Natural killer cell (primary cell): ENCODE data around the gene XIAP. TPM values are rescaled to one million over a fixed set of nuclear protein-coding genes. Genes with fewer than 3 reads are reported as not detected.
"Not testable (repeated sequence)": the region's sequence is repeated elsewhere in the genome, so short reads cannot be mapped to it uniquely, and the experiment has no call there.

Source experiments
- ATAC-seq, 3 donors: fragments of 150-1000 bp in 2 of 3; fragments of 200-7000 bp in 1 of 3; cut with Tn5 transposase; 1 replicate in 1 of 3; 2 replicates in 2 of 3; pipeline ENCODE4 v1.10.0; 2021; ENCODE audit warnings: mild to moderate bottlenecking in 2 of 3, moderate library complexity in 2 of 3
- DNase-seq, 2 donors: peaks; one replicate each; pipeline versions ENCODE4 v3.0.0 to v3.0.0-alpha.2; 2013 to 2021; ENCODE audit warnings: mixed read lengths in 1 of 2
- H3K27ac ChIP-seq: one replicate; pipeline ENCODE4 v1.5.1; 2013; ENCODE audit warnings: mild to moderate bottlenecking, low read length
- H3K27me3 ChIP-seq: one replicate; pipeline ENCODE4 v1.6.1; 2013; ENCODE audit warnings: low read length; ENCODE audit not compliant: control insufficient read depth, insufficient read depth
- H3K36me3 ChIP-seq: one replicate; pipeline ENCODE4 v1.6.1; 2013; ENCODE audit warnings: low read length; ENCODE audit not compliant: control insufficient read depth, insufficient read depth
- H3K4me1 ChIP-seq: one replicate; pipeline ENCODE4 v1.6.1; 2013; ENCODE audit warnings: low read length; ENCODE audit not compliant: control insufficient read depth, insufficient read depth
- H3K4me3 ChIP-seq: one replicate; pipeline ENCODE4 v1.5.1; 2013; ENCODE audit warnings: low read length
- H3K9me3 ChIP-seq: one replicate; pipeline ENCODE4 v1.6.1; 2013; ENCODE audit warnings: low read length; ENCODE audit not compliant: control insufficient read depth, insufficient read depth
- H3K27ac Mint-ChIP-seq, 2 donors: one replicate each; pipeline ENCODE4 v1.8.0; 2022; ENCODE audit warnings: mild to moderate bottlenecking in 2 of 2, mixed read lengths in 2 of 2, moderate library complexity in 1 of 2
- H3K27me3 Mint-ChIP-seq, 2 donors: one replicate each; pipeline ENCODE4 v1.8.0; 2022; ENCODE audit warnings: low read depth in 2 of 2, mixed read lengths in 2 of 2
- H3K36me3 Mint-ChIP-seq: one replicate; pipeline ENCODE4 v1.8.0; 2022; ENCODE audit warnings: mixed read lengths
- H3K4me1 Mint-ChIP-seq, 2 donors: one replicate each; pipeline ENCODE4 v1.8.0; 2022; ENCODE audit warnings: mixed read lengths in 2 of 2
- H3K4me3 Mint-ChIP-seq: one replicate; pipeline ENCODE4 v1.8.0; 2022; ENCODE audit warnings: mild to moderate bottlenecking, moderate library complexity, mixed read lengths
- H3K9me3 Mint-ChIP-seq, 2 donors: one replicate each; pipeline ENCODE4 v1.8.0; 2022; ENCODE audit warnings: mixed read lengths in 2 of 2
- CTCF ChIP-seq: fragments of 200-600 bp; IDR thresholded peaks from one replicate; pipeline ENCODE4 v1.8.0; 2022; ENCODE audit warnings: antibody characterized with exemption
- WGBS: methylation state at CpG from one replicate; pipeline ENCODE4 v1.1.7; 2013; ENCODE audit warnings: missing lambda C conversion rate; ENCODE audit not compliant: insufficient coverage; 5-methylcytosine and 5-hydroxymethylcytosine counted together
- intact Hi-C: fragments of 100-400 bp; cut with micrococcal nuclease; formaldehyde crosslinking; loops from one replicate; pipeline ENCODE4 v1.14.2; 2022
- total RNA-seq, 4 donors: library from RNA; stranded (reverse); fragments of 120-200 nt in 1 of 4; gene quantifications; one replicate each; pipeline versions ENCODE4 v1.2.3 to v1.2.4, GENCODE V29; 2013 to 2022

The XIAP gene
- total RNA-seq = 10 to 100 TPM; 32.2 to 44.9 (median 40.2) TPM
- total RNA-seq (2013) = 69.9 TPM

- H3K36me3 ChIP-seq = no peaks in the 10 kb centered on the region
- peak within 1 kb of the TSS; percentile 99 for H3K27ac ChIP-seq
- ATAC-seq (peak; percentile 83 to 95 (median 89)), DNase-seq (peak; percentile 72 to 76)
- Mint-ChIP-seq H3K9me3 (no peaks in the 10 kb centered on the region), H3K36me3 (no peaks in the 10 kb centered on the region), H3K27ac (peak within 1 kb of the TSS; percentile 95), H3K27me3 (no peaks in the 10 kb centered on the region), H3K4me1 (peaks cover 23 to 25% of the 10 kb centered on the region in 2 donors), H3K4me3 (peak within 1 kb of the TSS; percentile 93)
- no peaks in the 10 kb centered on the region for H3K9me3 ChIP-seq
- H3K4me1 ChIP-seq = peaks cover 13% of the 10 kb centered on the region
- under 1% methylated on average over 57 of the region's 62 CpGs for WGBS
- H3K27me3 ChIP-seq = no peaks in the 10 kb centered on the region
- peak within 1 kb of the TSS; percentile 98 for H3K4me3 ChIP-seq
- TF ChIP-seq CTCF = no peak
- intact Hi-C loops = loop anchor here (1.0 to 2.0 kb wide), 2 partner anchors 19 to 100 kb away; no protein-coding TSS in a partner anchor
Measured at GRCh38 chrX:123859846-123860838, at the start of gene XIAP. XIAP (plus strand) TSS chrX:123860053; CDS start chrX:123885663, 25,610 bp downstream.

- no peaks in the 10 kb centered on the region for H3K27me3 ChIP-seq
- no peak for TF ChIP-seq CTCF
- no peaks in the 10 kb centered on the region for H3K36me3 ChIP-seq
- no peak overlapping the region for H3K27ac ChIP-seq
- Mint-ChIP-seq H3K27me3 (no peaks in the 10 kb centered on the region), H3K9me3 (no peaks in the 10 kb centered on the region), H3K36me3 (no peaks in the 10 kb centered on the region), H3K4me3 (no peak overlapping the region), H3K27ac (no peak overlapping the region), H3K4me1 (no peaks in the 10 kb centered on the region)
- H3K4me1 ChIP-seq = no peaks in the 10 kb centered on the region
- H3K4me3 ChIP-seq = no peak overlapping the region
- 100% methylated on average over 1 of the region's 2 CpGs for WGBS
- ATAC-seq = no peak
- intact Hi-C loops = no loop called here
- no peaks in the 10 kb centered on the region for H3K9me3 ChIP-seq
- no peak for DNase-seq
Measured at GRCh38 chrX:123814343-123814742, 45.5 kb upstream of the XIAP start.

GRCh38 chrX:123814934-123815394 lies 44.9 kb upstream of the XIAP start:
- H3K36me3 ChIP-seq, H3K4me3 ChIP-seq, H3K27ac ChIP-seq, DNase-seq, H3K36me3 Mint-ChIP-seq, H3K4me1 Mint-ChIP-seq, H3K4me3 Mint-ChIP-seq, H3K27me3 ChIP-seq, H3K9me3 Mint-ChIP-seq, H3K9me3 ChIP-seq, ATAC-seq, H3K27ac Mint-ChIP-seq, H3K27me3 Mint-ChIP-seq, intact Hi-C loops, H3K4me1 ChIP-seq: not testable (repeated sequence)
- 85% methylated on average over 8 of the region's 12 CpGs for WGBS

- Mint-ChIP-seq H3K27ac (no peak overlapping the region), H3K4me1 (no peaks in the 10 kb centered on the region), H3K9me3 (no peaks in the 10 kb centered on the region), H3K36me3 (no peaks in the 10 kb centered on the region), H3K4me3 (no peak overlapping the region), H3K27me3 (no peaks in the 10 kb centered on the region)
- ATAC-seq (no peak), DNase-seq (no peak)
- Histone ChIP-seq H3K27ac (no peak overlapping the region), H3K36me3 (no peaks in the 10 kb centered on the region), H3K9me3 (no peaks in the 10 kb centered on the region), H3K27me3 (no peaks in the 10 kb centered on the region), H3K4me1 (no peaks in the 10 kb centered on the region), H3K4me3 (no peak overlapping the region)
- intact Hi-C loops = no loop called here
- 84% methylated on average over 5 of the region's 6 CpGs for WGBS
- TF ChIP-seq CTCF = no peak
Measured at GRCh38 chrX:123817288-123817894, 42.5 kb upstream of the XIAP start.
